ENCODE data around the gene LAPTM5.

Gene LAPTM5

GRCh38 chr1:30749691-30750583 lies 7.6 kb downstream of the LAPTM5 start:
- H3K4me3 Mint-ChIP-seq: peak overlapping the region; percentile 72 to 88
- peak; percentile 69 for DNase-seq

GRCh38 chr1:30748699-30749401 lies 8.7 kb downstream of the LAPTM5 start:
- H3K27me3 Mint-ChIP-seq: no peaks in the 10 kb centered on the region
- peak overlapping the region; percentile 100 for H3K27ac Mint-ChIP-seq
- H3K36me3 Mint-ChIP-seq: peaks cover 73 to 94% of the 10 kb centered on the region in 2 donors
- peak; percentile 55 for DNase-seq
- H3K4me1 Mint-ChIP-seq: peaks cover 84 to 100% of the 10 kb centered on the region in 2 donors
- peak overlapping the region; percentile 72 to 88 for H3K4me3 Mint-ChIP-seq
- ATAC-seq (replicated peaks): peak; percentile 15 to 17
- H3K9me3 Mint-ChIP-seq: no peaks in the 10 kb centered on the region

More at GRCh38 chr1:30749691-30750583, 7.6 kb downstream of the LAPTM5 start:
- H3K27ac Mint-ChIP-seq: peak overlapping the region; percentile 100
- ATAC-seq (replicated peaks): peak; percentile 23 to 24
- H3K4me1 Mint-ChIP-seq: peaks cover 81 to 99% of the 10 kb centered on the region in 2 donors
- no peaks in the 10 kb centered on the region for H3K9me3 Mint-ChIP-seq
- no peaks in the 10 kb centered on the region for H3K27me3 Mint-ChIP-seq
- H3K36me3 Mint-ChIP-seq: peaks cover 74 to 94% of the 10 kb centered on the region in 2 donors

- Mint-ChIP-seq H3K9me3 (no peaks in the 10 kb centered on the region), H3K36me3 (peaks cover 72 to 94% of the 10 kb centered on the region in 2 donors), H3K4me1 (peaks cover 85 to 100% of the 10 kb centered on the region in 2 donors), H3K27me3 (no peaks in the 10 kb centered on the region), H3K27ac (peak overlapping the region; percentile 100), H3K4me3 (peak overlapping the region; percentile 81 to 88)
- ATAC-seq (replicated peaks): peak; percentile 2 to 4
- DNase-seq: no peak
These were observed 9.4 kb downstream of the LAPTM5 start for GRCh38 chr1:30748098-30748698.

- Mint-ChIP-seq H3K27ac (peak overlapping the region; percentile 100), H3K9me3 (no peaks in the 10 kb centered on the region), H3K36me3 (peaks cover 67 to 95% of the 10 kb centered on the region in 2 donors), H3K4me1 (peaks cover 89 to 100% of the 10 kb centered on the region in 2 donors), H3K4me3 (peak overlapping the region; percentile 81 to 88), H3K27me3 (no peaks in the 10 kb centered on the region)
- DNase-seq (no peak), ATAC-seq (replicated peaks) (peak in 1 of 2 donors; percentile 1)
These were observed 10.3 kb downstream of the LAPTM5 start for GRCh38 chr1:30747033-30748008.

- peaks cover 71 to 95% of the 10 kb centered on the region in 2 donors for H3K36me3 Mint-ChIP-seq
- H3K4me3 Mint-ChIP-seq: peak overlapping the region; percentile 81 to 88
- no peaks in the 10 kb centered on the region for H3K27me3 Mint-ChIP-seq
- H3K9me3 Mint-ChIP-seq: no peaks in the 10 kb centered on the region
- ATAC-seq (replicated peaks) (peak; percentile 29 to 35), DNase-seq (no peak)
- peak overlapping the region; percentile 100 for H3K27ac Mint-ChIP-seq
- H3K4me1 Mint-ChIP-seq: peaks cover 90 to 100% of the 10 kb centered on the region in 2 donors
These were observed 11.2 kb downstream of the LAPTM5 start for GRCh38 chr1:30746212-30747032.

- no peaks in the 10 kb centered on the region for H3K9me3 Mint-ChIP-seq
- H3K27me3 Mint-ChIP-seq: no peaks in the 10 kb centered on the region
- peak overlapping the region; percentile 81 to 88 for H3K4me3 Mint-ChIP-seq
- H3K36me3 Mint-ChIP-seq: peaks cover 72 to 95% of the 10 kb centered on the region in 2 donors
- ATAC-seq (replicated peaks): no peak
- H3K4me1 Mint-ChIP-seq: peaks cover 92 to 100% of the 10 kb centered on the region in 2 donors
- no peak for DNase-seq
- H3K27ac Mint-ChIP-seq: peak overlapping the region; percentile 100
These were observed 11.8 kb downstream of the LAPTM5 start for GRCh38 chr1:30745834-30746208.

DNA sequence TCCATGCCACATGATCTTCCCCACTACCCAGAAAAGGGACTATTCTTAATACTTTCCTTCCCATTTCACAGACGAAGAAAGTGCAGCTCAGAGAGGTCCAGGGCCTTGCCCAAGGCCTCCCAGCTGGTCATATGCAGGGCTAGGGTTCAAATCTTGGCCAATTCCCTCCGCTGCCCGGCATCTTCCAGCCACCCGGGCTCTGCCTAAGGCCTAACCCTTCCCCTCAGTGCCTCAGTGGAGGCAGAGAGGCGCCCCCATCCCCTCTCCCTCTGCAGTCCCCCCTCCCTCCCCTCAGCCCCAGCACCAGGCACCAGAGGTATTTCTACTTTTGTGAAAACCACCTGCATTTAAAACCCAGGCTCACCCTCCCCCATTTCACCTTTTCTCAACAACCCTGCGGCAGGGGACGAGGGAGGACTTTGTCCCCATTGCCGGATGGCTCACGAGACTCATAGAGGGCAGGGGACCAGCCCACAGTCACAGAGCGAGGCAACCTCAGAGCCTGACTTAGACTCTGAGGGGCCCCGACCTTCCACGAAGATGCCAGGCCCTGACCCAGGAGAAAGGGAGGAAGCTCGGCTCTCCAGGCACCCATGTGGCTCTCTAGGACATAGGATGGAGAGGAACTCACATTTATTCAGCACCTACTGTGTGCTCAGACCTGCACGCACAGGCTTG lies 12.3 kb downstream of the LAPTM5 start:
- Mint-ChIP-seq H3K9me3 (no peaks in the 10 kb centered on the region), H3K4me1 (peaks cover 91 to 100% of the 10 kb centered on the region in 2 donors), H3K27ac (peak overlapping the region; percentile 100), H3K36me3 (peaks cover 73 to 95% of the 10 kb centered on the region in 2 donors), H3K4me3 (peak overlapping the region; percentile 81 to 88), H3K27me3 (no peaks in the 10 kb centered on the region)
- DNase-seq (no peak), ATAC-seq (replicated peaks) (no peak)

- Mint-ChIP-seq H3K9me3 (no peaks in the 10 kb centered on the region), H3K27ac (peak overlapping the region; percentile 100), H3K27me3 (no peaks in the 10 kb centered on the region), H3K4me1 (peaks cover 87 to 100% of the 10 kb centered on the region in 2 donors), H3K4me3 (peak overlapping the region; percentile 72 to 88), H3K36me3 (peaks cover 75 to 95% of the 10 kb centered on the region in 2 donors)
- ATAC-seq (replicated peaks) (peak; percentile 5 to 29), DNase-seq (no peak)
These were observed 13.4 kb downstream of the LAPTM5 start for GRCh38 chr1:30744060-30744756.

DNA sequence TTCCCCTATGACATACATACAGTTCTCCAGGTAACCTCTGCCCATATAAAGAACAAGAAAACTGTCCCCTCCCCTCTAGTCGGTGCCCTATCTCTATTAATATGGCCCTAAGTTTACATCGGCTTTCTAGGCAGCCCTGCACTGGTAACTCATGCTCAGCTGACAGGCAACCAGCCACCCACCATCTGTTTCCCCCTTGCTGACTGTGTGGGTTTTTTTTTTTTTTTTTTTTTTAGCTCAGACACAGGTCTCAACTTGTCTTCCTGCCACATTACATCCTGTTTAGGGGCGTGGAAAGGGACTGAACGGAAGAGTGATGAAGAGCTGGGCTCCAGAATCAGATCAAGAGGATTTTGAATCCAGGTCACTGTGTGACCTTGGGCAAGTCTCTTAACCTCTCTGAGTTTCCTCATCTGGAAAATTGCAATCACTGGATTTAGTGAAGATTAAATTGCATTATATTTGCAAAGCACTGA lies 14.0 kb downstream of the LAPTM5 start:
- DNase-seq (no peak), ATAC-seq (replicated peaks) (peak; percentile 54 to 67)
- peak overlapping the region; percentile 72 for H3K4me3 Mint-ChIP-seq
- peak overlapping the region; percentile 100 for H3K27ac Mint-ChIP-seq
- H3K4me1 Mint-ChIP-seq: peaks cover 84 to 100% of the 10 kb centered on the region in 2 donors
- no peaks in the 10 kb centered on the region for H3K27me3 Mint-ChIP-seq
- H3K9me3 Mint-ChIP-seq: no peaks in the 10 kb centered on the region
- peaks cover 75 to 95% of the 10 kb centered on the region in 2 donors for H3K36me3 Mint-ChIP-seq

DNA sequence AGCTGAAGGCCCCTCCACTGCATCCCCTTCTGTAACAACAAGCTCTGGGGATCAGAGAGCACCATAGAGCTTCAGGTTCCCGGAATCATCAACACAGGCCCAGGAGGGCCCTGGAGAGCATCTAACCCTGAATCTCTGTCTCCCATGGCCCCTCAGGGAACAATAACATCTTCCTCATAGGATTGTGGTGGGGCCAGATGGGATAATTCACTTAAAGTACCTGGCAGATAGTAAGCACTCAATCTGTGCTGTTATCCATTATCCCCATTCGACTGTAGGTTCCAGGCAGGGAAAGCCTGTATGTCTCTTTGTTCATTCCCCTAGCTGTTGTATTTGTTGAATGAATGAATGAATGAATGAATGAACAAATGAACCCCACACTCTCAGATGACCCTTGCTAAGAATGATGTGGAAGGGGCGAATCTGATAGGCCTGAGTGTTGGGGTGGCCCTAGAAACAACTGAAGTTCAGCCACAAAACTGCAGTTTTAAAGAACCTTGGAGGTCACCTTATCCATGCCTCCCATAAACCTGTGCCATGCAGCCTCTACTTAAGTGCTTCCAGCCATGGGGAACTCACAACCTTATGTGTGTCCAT lies 14.5 kb downstream of the LAPTM5 start:
- H3K9me3 Mint-ChIP-seq: no peaks in the 10 kb centered on the region
- H3K4me3 Mint-ChIP-seq: peak overlapping the region; percentile 72
- H3K36me3 Mint-ChIP-seq: peaks cover 75 to 95% of the 10 kb centered on the region in 2 donors
- peak overlapping the region; percentile 100 for H3K27ac Mint-ChIP-seq
- DNase-seq: no peak
- no peaks in the 10 kb centered on the region for H3K27me3 Mint-ChIP-seq
- ATAC-seq (replicated peaks): no peak
- peaks cover 83 to 100% of the 10 kb centered on the region in 2 donors for H3K4me1 Mint-ChIP-seq

- peaks cover 75 to 96% of the 10 kb centered on the region in 2 donors for H3K36me3 Mint-ChIP-seq
- H3K27ac Mint-ChIP-seq: peak overlapping the region; percentile 82
- DNase-seq: no peak
- H3K27me3 Mint-ChIP-seq: no peaks in the 10 kb centered on the region
- no peaks in the 10 kb centered on the region for H3K9me3 Mint-ChIP-seq
- ATAC-seq (replicated peaks): no peak
- peaks cover 78 to 100% of the 10 kb centered on the region in 2 donors for H3K4me1 Mint-ChIP-seq
- H3K4me3 Mint-ChIP-seq: peak overlapping the region; percentile 6 to 13
These were observed 15.1 kb downstream of the LAPTM5 start for GRCh38 chr1:30742300-30742962.
